PC-9 (cell line): Measurements from ENCODE around the gene THADA. TPM values are rescaled to one million over a fixed set of nuclear protein-coding genes. Genes with fewer than 3 reads are reported as not detected.

Experiments
- BruUV-seq: library from RNA; stranded (reverse); fragments of 400-500 nt; replicated peaks from 2 replicates; lab custom pipeline; 2021; lab: Mats Ljungman, UMichigan
- CTCF ChIA-PET: fragments of 300-600 bp; sonication (Branson Sonifier 250); formaldehyde crosslinking; loops from one replicate; lab custom pipeline; 2022; ENCODE audit warnings: antibody characterized with exemption; lab: Charles Lee
- POLR2A ChIA-PET: fragments of 300-600 bp; sonication (Branson Sonifier 250); formaldehyde crosslinking; loops from one replicate; lab custom pipeline; 2022; ENCODE audit warnings: antibody characterized with exemption; ENCODE audit not compliant: unreplicated experiment; lab: Charles Lee
- DNase-seq, 2 experiments: peaks; one replicate each; pipeline versions ENCODE4 v3.0.0 to v3.0.0-alpha.2; 2015 to 2022; ENCODE audit warnings: mixed read lengths in 1 of 2
- H2AFZ ChIP-seq: fragments of 200-600 bp; sonication (generic); 2 replicates; pipeline ENCODE4 v1.8.1; 2017; ENCODE audit warnings: antibody characterized with exemption
- H3F3A ChIP-seq: fragments of 200-600 bp; sonication (generic); 2 replicates; pipeline ENCODE4 v1.8.1; 2017; ENCODE audit warnings: antibody characterized with exemption, mild to moderate bottlenecking, low read depth; ENCODE audit not compliant: insufficient read depth
- H3K27ac ChIP-seq: fragments of 200-600 bp; sonication (generic); 2 replicates; pipeline ENCODE4 v1.6.1; 2016; ENCODE audit warnings: mixed run types
- H3K27me3 ChIP-seq: fragments of 200-600 bp; sonication (generic); 2 replicates; pipeline ENCODE4 v1.6.1; 2016; ENCODE audit warnings: low read depth, mixed run types; ENCODE audit not compliant: insufficient read depth
- H3K36me3 ChIP-seq: fragments of 200-600 bp; sonication (generic); 2 replicates; pipeline ENCODE4 v1.6.1; 2016; ENCODE audit warnings: low read depth, mixed run types
- H3K4me1 ChIP-seq: fragments of 200-600 bp; sonication (generic); replicated peaks from 2 replicates; pipeline ENCODE4 v1.6.1; 2016; ENCODE audit warnings: mixed run types; ENCODE audit not compliant: insufficient read depth
- H3K4me2 ChIP-seq: fragments of 200-600 bp; sonication (generic); 2 replicates; pipeline ENCODE4 v1.6.1; 2017; ENCODE audit warnings: mixed run types
- H3K4me3 ChIP-seq: fragments of 200-600 bp; sonication (generic); 2 replicates; pipeline ENCODE4 v1.6.1; 2016; ENCODE audit warnings: mixed run types
- H3K79me2 ChIP-seq: fragments of 200-600 bp; sonication (generic); 2 replicates; pipeline ENCODE4 v1.6.1; 2017; ENCODE audit warnings: low read depth, mixed run types
- H3K9me2 ChIP-seq: fragments of 200-600 bp; sonication (generic); 2 replicates; pipeline ENCODE4 v1.8.1; 2017; ENCODE audit warnings: mild to moderate bottlenecking; ENCODE audit not compliant: insufficient read depth
- H3K9me3 ChIP-seq: fragments of 200-600 bp; sonication (generic); 2 replicates; pipeline ENCODE4 v1.8.1; 2016; ENCODE audit warnings: low read depth; ENCODE audit not compliant: insufficient read depth
- H4K20me1 ChIP-seq: fragments of 200-600 bp; sonication (generic); 2 replicates; pipeline ENCODE4 v1.8.1; 2017; ENCODE audit not compliant: insufficient read depth
- CTCF ChIP-seq: fragments of 200-600 bp; sonication (generic); conservative IDR thresholded peaks from 2 replicates; pipeline ENCODE4 v1.6.1; 2017; ENCODE audit warnings: mixed run types, antibody characterized with exemption, mild to moderate bottlenecking, moderate library complexity
- EZH2 ChIP-seq: fragments of 200-600 bp; sonication (generic); IDR thresholded peaks from 2 replicates; pipeline ENCODE4 v1.8.0; 2017; ENCODE audit warnings: antibody characterized with exemption, low read depth
- intact Hi-C: fragments of 100-400 bp; cut with micrococcal nuclease; formaldehyde crosslinking; loops from one replicate; pipeline ENCODE4 v1.10.0; 2022; ENCODE audit not compliant: unreplicated experiment
- total RNA-seq: library from RNA; stranded (reverse); gene quantifications from 2 replicates; pipeline ENCODE4 v1.2.3, GENCODE V29; 2021

The THADA gene
- total RNA-seq, 1 experiment from 2014 or later = 28.1 TPM

- CTCF ChIA-PET = no interaction called here
- TF ChIP-seq CTCF (no peak), EZH2 (no peak)
- intact Hi-C loops = no loop called here
Observed at GRCh38 chr2:43513796-43514195, 82.0 kb downstream of the THADA start.

GRCh38 chr2:43513216-43513615, 82.6 kb downstream of the THADA start:
- no TSS peak for BruUV-seq
- no peaks in the 10 kb centered on the region for H3K9me3 ChIP-seq
- H3K4me3 ChIP-seq = no peak overlapping the region
- H3K27me3 ChIP-seq = no peaks in the 10 kb centered on the region
- CTCF ChIA-PET = no interaction called here
- no peaks in the 10 kb centered on the region for H4K20me1 ChIP-seq
- no peak for TF ChIP-seq CTCF
- TF ChIP-seq EZH2 = no peak
- no peaks in the 10 kb centered on the region for H3K4me1 ChIP-seq
- intact Hi-C loops = no loop called here
- H3K79me2 ChIP-seq = no peaks in the 10 kb centered on the region
- H3K4me2 ChIP-seq = no peak overlapping the region
- 0 out of 2 replicates have a peak, but pooled peaks cover 3% of the 10 kb centered on the region for H3K9me2 ChIP-seq
- H3K36me3 ChIP-seq = 0 out of 2 replicates have a peak, but pooled peaks cover 3% of the 10 kb centered on the region
- H3K27ac ChIP-seq = no peak overlapping the region
- POLR2A ChIA-PET = no interaction called here
- DNase-seq = no peak
- H3F3A ChIP-seq = peaks cover 22% of the 10 kb centered on the region; the same call in 1 of the 2 replicates
- H2AFZ ChIP-seq = no peak overlapping the region

More at GRCh38 chr2:43513796-43514195, 82.0 kb downstream of the THADA start:
- no peaks in the 10 kb centered on the region for H4K20me1 ChIP-seq
- 0 out of 2 replicates have a peak, but pooled peaks cover 3% of the 10 kb centered on the region for H3K9me2 ChIP-seq
- POLR2A ChIA-PET = no interaction called here
- H3K27ac ChIP-seq = no peak overlapping the region
- H3K9me3 ChIP-seq = no peaks in the 10 kb centered on the region
- BruUV-seq = no TSS peak
- H3K27me3 ChIP-seq = no peaks in the 10 kb centered on the region
- H3K79me2 ChIP-seq = no peaks in the 10 kb centered on the region
- H3F3A ChIP-seq = peaks cover 23% of the 10 kb centered on the region; the same call in 1 of the 2 replicates
- no peak for DNase-seq
- H3K4me1 ChIP-seq = no peaks in the 10 kb centered on the region
- no peak overlapping the region for H2AFZ ChIP-seq
- H3K36me3 ChIP-seq = no peaks in the 10 kb centered on the region
- H3K4me3 ChIP-seq = no peak overlapping the region
- H3K4me2 ChIP-seq = no peak overlapping the region

- Histone ChIP-seq H3K4me3 (no peak overlapping the region), H2AFZ (no peak overlapping the region), H3K27ac (no peak overlapping the region), H3K9me2 (0 out of 2 replicates have a peak, but pooled peaks cover 3% of the 10 kb centered on the region), H3F3A (peaks cover 14% of the 10 kb centered on the region; the same call in 1 of the 2 replicates), H3K79me2 (no peaks in the 10 kb centered on the region), H3K27me3 (no peaks in the 10 kb centered on the region), H3K9me3 (no peaks in the 10 kb centered on the region), H3K4me2 (no peak overlapping the region), H4K20me1 (no peaks in the 10 kb centered on the region), H3K36me3 (peaks cover 8% of the 10 kb centered on the region; the same call in 1 of the 2 replicates), H3K4me1 (no peaks in the 10 kb centered on the region)
- no peak for TF ChIP-seq EZH2
- no peak for TF ChIP-seq CTCF
- POLR2A ChIA-PET = interaction anchor here (0.6 kb wide), 1 partner anchor 695 kb away, joined by 4 read pairs; no protein-coding TSS in a partner anchor
- CTCF ChIA-PET = interaction anchor here (0.6 kb wide), 2 partner anchors 17 to 68 kb away, joined by 5 read pairs; no protein-coding TSS in a partner anchor
- intact Hi-C loops = no loop called here
- no TSS peak for BruUV-seq
- DNase-seq = no peak
Observed at GRCh38 chr2:43511199-43511598, 84.6 kb downstream of the THADA start.
